ENCODE results near the gene ABCC10. TPM values are rescaled to one million over a fixed set of nuclear protein-coding genes. Genes with fewer than 3 reads are reported as not detected.

Gene ABCC10
- total and polyA plus RNA-seq, 9 donors, result 8.9 to 34.9 (median 21.1) TPM

- no peak overlapping the region for H3K27ac ChIP-seq
- intact Hi-C loops (cut with DNase I), result loop anchor here in 1 of 4 donors (10.0 kb wide), 1 partner anchor 228 kb away; no protein-coding TSS in a partner anchor
Observed at GRCh38 chr6:43492673-43493072, 65.3 kb downstream of the ABCC10 start.

DNA sequence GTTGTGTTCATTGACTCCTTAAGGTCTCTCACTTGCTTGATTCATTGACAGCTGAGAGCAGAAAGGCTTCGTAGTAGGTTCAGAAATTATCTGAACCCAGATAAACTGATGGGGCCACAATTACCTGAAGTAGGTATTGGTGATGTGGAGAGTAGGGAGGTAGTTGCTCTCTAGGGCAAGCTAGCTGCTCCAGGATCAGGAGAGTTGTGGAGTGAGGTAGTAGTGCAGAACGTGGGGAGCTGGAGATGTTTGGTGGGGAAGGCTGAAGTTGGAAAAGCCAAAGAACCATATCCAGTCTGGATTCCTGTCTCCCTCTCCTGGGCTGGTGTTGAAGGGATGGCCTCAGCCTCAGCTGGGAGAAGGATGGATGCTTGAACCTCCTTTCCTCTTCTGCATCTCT, 65.9 kb downstream of the ABCC10 start:
- H3K27ac ChIP-seq, result no peak overlapping the region
- no peaks in the 10 kb centered on the region for H3K36me3 ChIP-seq
- WGBS, 3 donors, result 81 to 87% (median 83%) methylated on average over 2 of the region's 2 CpGs
- intact Hi-C loops (cut with DNase I), result loop anchor here in 1 of 4 donors (10.0 kb wide), 1 partner anchor 228 kb away; no protein-coding TSS in a partner anchor
- DNase-seq, result no peak
- TF ChIP-seq POLR2A (IDR thresholded peaks at IDR 0.05) (no peak), EP300 (IDR thresholded peaks at IDR 0.05) (no peak), CTCF (IDR thresholded peaks at IDR 0.05) (no peak)
- H3K4me3 ChIP-seq, result no peak overlapping the region
- H3K4me1 ChIP-seq (ENCODE audit: insufficient read depth), result peaks cover 24% of the 10 kb centered on the region
- H3K27me3 ChIP-seq, result no peaks in the 10 kb centered on the region
- H3K9me3 ChIP-seq, result no peaks in the 10 kb centered on the region

More at GRCh38 chr6:43492673-43493072, 65.3 kb downstream of the ABCC10 start:
- Histone ChIP-seq H3K27me3 (no peaks in the 10 kb centered on the region), H3K36me3 (no peaks in the 10 kb centered on the region), H3K4me1 (ENCODE audit: insufficient read depth) (peaks cover 24% of the 10 kb centered on the region), H3K4me3 (no peak overlapping the region), H3K9me3 (no peaks in the 10 kb centered on the region)
- TF ChIP-seq CTCF (IDR thresholded peaks at IDR 0.05) (no peak), POLR2A (IDR thresholded peaks at IDR 0.05) (no peak), EP300 (IDR thresholded peaks at IDR 0.05) (no peak)
- no peak for DNase-seq
- 25 to 33% (median 29%) methylated on average over 3 of the region's 3 CpGs for WGBS, 3 donors

GRCh38 chr6:43493833-43494232, 66.5 kb downstream of the ABCC10 start:
- no peak for DNase-seq
- TF ChIP-seq POLR2A (IDR thresholded peaks at IDR 0.05), result no peak
- no peak for TF ChIP-seq EP300 (IDR thresholded peaks at IDR 0.05)
- TF ChIP-seq CTCF (IDR thresholded peaks at IDR 0.05), result no peak
- Histone ChIP-seq H3K9me3 (no peaks in the 10 kb centered on the region), H3K4me3 (no peak overlapping the region), H3K4me1 (ENCODE audit: insufficient read depth) (peaks cover 24% of the 10 kb centered on the region), H3K27ac (no peak overlapping the region), H3K36me3 (no peaks in the 10 kb centered on the region), H3K27me3 (no peaks in the 10 kb centered on the region)
- WGBS, 3 donors, result 82 to 89% (median 86%) methylated on average over 7 of the region's 7 CpGs
- intact Hi-C loops (cut with DNase I), result loop anchor here in 1 of 4 donors (10.0 kb wide), 1 partner anchor 229 kb away; no protein-coding TSS in a partner anchor

GRCh38 chr6:43494321-43494720, 67.0 kb downstream of the ABCC10 start:
- no peaks in the 10 kb centered on the region for H3K27me3 ChIP-seq
- DNase-seq, result no peak
- no peak for TF ChIP-seq CTCF (IDR thresholded peaks at IDR 0.05)
- no peak for TF ChIP-seq EP300 (IDR thresholded peaks at IDR 0.05)
- no peak for TF ChIP-seq POLR2A (IDR thresholded peaks at IDR 0.05)
- intact Hi-C loops (cut with DNase I), result loop anchor here in 1 of 4 donors (10.0 kb wide), 1 partner anchor 230 kb away; no protein-coding TSS in a partner anchor
- H3K4me3 ChIP-seq, result no peak overlapping the region
- no peaks in the 10 kb centered on the region for H3K36me3 ChIP-seq
- H3K4me1 ChIP-seq (ENCODE audit: insufficient read depth), result peaks cover 22% of the 10 kb centered on the region
- 90 to 95% (median 93%) methylated on average over 6 of the region's 6 CpGs for WGBS, 3 donors
- no peak overlapping the region for H3K27ac ChIP-seq
- no peaks in the 10 kb centered on the region for H3K9me3 ChIP-seq

Data from ovary (tissue), 9 donors.